Parathyroid adenoma (tissue), 2 donors: ENCODE measurements around the gene C1GALT1.

ENCODE experiments used
- H2AFZ ChIP-seq: fragments of 300-600 bp; sonication (generic); one replicate; pipeline ENCODE4 v1.7.0; 2017; ENCODE audit warnings: antibody characterized with exemption, mild to moderate bottlenecking
- H3K27ac ChIP-seq: fragments of 300-600 bp; sonication (generic); one replicate; pipeline ENCODE4 v1.7.0; 2017
- H3K27me3 ChIP-seq: fragments of 300-600 bp; sonication (generic); one replicate; pipeline ENCODE4 v1.7.0; 2017; ENCODE audit warnings: low read length; ENCODE audit not compliant: control insufficient read depth, insufficient read depth
- H3K36me3 ChIP-seq: fragments of 300-600 bp; sonication (generic); one replicate; pipeline ENCODE4 v1.7.0; 2017; ENCODE audit warnings: low read length; ENCODE audit not compliant: control insufficient read depth, insufficient read depth
- H3K4me1 ChIP-seq: fragments of 300-600 bp; sonication (generic); one replicate; pipeline ENCODE4 v1.7.0; 2017; ENCODE audit warnings: control low read depth
- H3K4me2 ChIP-seq: fragments of 300-600 bp; sonication (generic); one replicate; pipeline ENCODE4 v1.7.0; 2017; ENCODE audit warnings: low read length
- H3K4me3 ChIP-seq: fragments of 300-600 bp; sonication (generic); one replicate; pipeline ENCODE4 v1.7.0; 2017; ENCODE audit warnings: low read depth, low read length
- H3K79me2 ChIP-seq: fragments of 300-600 bp; sonication (generic); one replicate; pipeline ENCODE4 v1.7.0; 2017; ENCODE audit warnings: control low read depth
- H3K9ac ChIP-seq: fragments of 300-600 bp; sonication (generic); one replicate; pipeline ENCODE4 v1.7.0; 2017; ENCODE audit warnings: mild to moderate bottlenecking
- H3K9me3 ChIP-seq: fragments of 300-600 bp; sonication (generic); one replicate; pipeline ENCODE4 v1.7.0; 2017; ENCODE audit warnings: low read length; ENCODE audit not compliant: control insufficient read depth
- CTCF ChIP-seq: fragments of 300-600 bp; sonication (generic); IDR thresholded peaks from one replicate; pipeline ENCODE4 v1.7.0; 2017; ENCODE audit warnings: antibody characterized with exemption, mild to moderate bottlenecking
- donor health status: primary hyperparathyroidism.

C1GALT1 gene

GRCh38 chr7:7208520-7208919 lies 26.2 kb downstream of the C1GALT1 start:
- H2AFZ ChIP-seq, result no peak overlapping the region
- H3K9me3 ChIP-seq, result no peaks in the 10 kb centered on the region
- H3K4me3 ChIP-seq, result no peak overlapping the region
- TF ChIP-seq CTCF, result no peak
- H3K4me1 ChIP-seq, result peaks cover 21% of the 10 kb centered on the region
- no peak overlapping the region for H3K4me2 ChIP-seq
- H3K9ac ChIP-seq, result no peak overlapping the region
- peaks cover 50% of the 10 kb centered on the region for H3K79me2 ChIP-seq
- H3K27ac ChIP-seq, result no peak overlapping the region
- no peaks in the 10 kb centered on the region for H3K27me3 ChIP-seq
- H3K36me3 ChIP-seq, result no peaks in the 10 kb centered on the region

- peaks cover 22% of the 10 kb centered on the region for H3K4me1 ChIP-seq
- H3K4me2 ChIP-seq, result no peak overlapping the region
- H3K9me3 ChIP-seq, result no peaks in the 10 kb centered on the region
- TF ChIP-seq CTCF, result no peak
- no peaks in the 10 kb centered on the region for H3K36me3 ChIP-seq
- peaks cover 54% of the 10 kb centered on the region for H3K79me2 ChIP-seq
- no peak overlapping the region for H3K4me3 ChIP-seq
- H3K9ac ChIP-seq, result no peak overlapping the region
- no peak overlapping the region for H2AFZ ChIP-seq
- no peak overlapping the region for H3K27ac ChIP-seq
- H3K27me3 ChIP-seq, result no peaks in the 10 kb centered on the region
These were observed 27.2 kb downstream of the C1GALT1 start for GRCh38 chr7:7209412-7210050.

GRCh38 chr7:7210475-7211237 lies 28.3 kb downstream of the C1GALT1 start:
- Histone ChIP-seq H3K27me3 (no peaks in the 10 kb centered on the region), H3K9me3 (no peaks in the 10 kb centered on the region), H3K36me3 (no peaks in the 10 kb centered on the region), H3K4me1 (peaks cover 22% of the 10 kb centered on the region), H3K27ac (no peak overlapping the region), H2AFZ (no peak overlapping the region), H3K9ac (no peak overlapping the region), H3K4me3 (no peak overlapping the region), H3K79me2 (peaks cover 57% of the 10 kb centered on the region), H3K4me2 (no peak overlapping the region)
- no peak for TF ChIP-seq CTCF

- Histone ChIP-seq H3K79me2 (peaks cover 59% of the 10 kb centered on the region), H2AFZ (no peak overlapping the region), H3K4me1 (peaks cover 22% of the 10 kb centered on the region), H3K4me2 (no peak overlapping the region), H3K4me3 (no peak overlapping the region), H3K27ac (no peak overlapping the region), H3K36me3 (no peaks in the 10 kb centered on the region), H3K9ac (no peak overlapping the region), H3K9me3 (no peaks in the 10 kb centered on the region), H3K27me3 (no peaks in the 10 kb centered on the region)
- TF ChIP-seq CTCF, result no peak
These were observed 30.3 kb downstream of the C1GALT1 start for GRCh38 chr7:7212612-7213011.
